Upper lobe of right lung (tissue), 1 donor: ENCODE results near the gene FOXO6. TPM values are rescaled to one million over a fixed set of nuclear protein-coding genes. Genes with fewer than 3 reads are reported as not detected.

Experiments
- ATAC-seq: fragments of 200-7000 bp; cut with Tn5 transposase; one replicate; pipeline ENCODE4 v1.9.1; 2020; ENCODE audit warnings: mild to moderate bottlenecking, moderate library complexity
- DNase-seq: peaks from one replicate; pipeline ENCODE4 v3.0.0-alpha.2; 2020
- H3K27ac ChIP-seq: fragments of 200-600 bp; one replicate; pipeline ENCODE4 v1.8.0; 2022
- H3K27me3 ChIP-seq: fragments of 200-600 bp; one replicate; pipeline ENCODE4 v1.8.0; 2022; ENCODE audit warnings: mild to moderate bottlenecking
- H3K36me3 ChIP-seq: fragments of 200-600 bp; one replicate; pipeline ENCODE4 v1.8.0; 2022
- H3K4me1 ChIP-seq: fragments of 200-600 bp; one replicate; pipeline ENCODE4 v1.8.0; 2022
- H3K4me3 ChIP-seq: fragments of 200-600 bp; one replicate; pipeline ENCODE4 v1.8.0; 2022; ENCODE audit warnings: mild to moderate bottlenecking
- H3K9me3 ChIP-seq: fragments of 200-600 bp; one replicate; pipeline ENCODE4 v1.8.0; 2022
- intact Hi-C: fragments of 100-400 bp; cut with DNase I; formaldehyde crosslinking; loops from one replicate; pipeline ENCODE4 v1.11.0; 2022
- total RNA-seq: library from RNA; stranded (reverse); fragmentation: NEBNext Ultra II Directional; extraction: Animal tissue kit (Norgen Biotek cat#: 25700); gene quantifications from one replicate; pipeline ENCODE4 v1.2.1, GENCODE V29; 2021
- TF ChIP-seq, protein P1 (sequence below): fragments of 200-600 bp; IDR thresholded peaks from one replicate; pipeline ENCODE4 v1.8.0; 2022; ENCODE audit warnings: antibody characterized with exemption
- donor health status: DM: no; HTN: yes; CAD: no; lungs with severe emphysema.

Gene FOXO6
- total RNA-seq, 1 donor from 2014 or later: 0.43 TPM

DNA sequence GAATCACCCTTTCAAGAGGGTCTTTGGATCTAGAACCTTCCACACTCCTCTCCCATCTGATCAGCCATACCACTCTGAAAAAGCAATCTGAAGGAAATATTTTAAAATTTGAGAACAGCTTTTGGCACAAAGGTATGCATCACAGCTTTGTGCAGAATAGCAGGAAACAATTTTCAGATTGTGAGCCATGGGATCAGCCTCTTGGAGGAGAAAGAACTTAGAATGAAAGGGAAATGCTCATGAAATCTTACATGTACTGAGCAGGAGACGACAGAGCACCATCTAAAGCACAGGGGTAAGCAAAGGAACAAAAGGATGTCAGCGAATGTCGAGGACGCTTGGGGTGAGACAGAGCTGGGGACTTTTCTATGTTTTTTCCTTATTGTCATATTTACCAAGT, 68.8 kb downstream of the FOXO6 start:
- Histone ChIP-seq H3K27ac (no peak overlapping the region), H3K9me3 (no peaks in the 10 kb centered on the region), H3K36me3 (no peaks in the 10 kb centered on the region), H3K4me3 (no peak overlapping the region), H3K27me3 (no peaks in the 10 kb centered on the region), H3K4me1 (peaks cover 17% of the 10 kb centered on the region)
- TF ChIP-seq, protein P1, sequence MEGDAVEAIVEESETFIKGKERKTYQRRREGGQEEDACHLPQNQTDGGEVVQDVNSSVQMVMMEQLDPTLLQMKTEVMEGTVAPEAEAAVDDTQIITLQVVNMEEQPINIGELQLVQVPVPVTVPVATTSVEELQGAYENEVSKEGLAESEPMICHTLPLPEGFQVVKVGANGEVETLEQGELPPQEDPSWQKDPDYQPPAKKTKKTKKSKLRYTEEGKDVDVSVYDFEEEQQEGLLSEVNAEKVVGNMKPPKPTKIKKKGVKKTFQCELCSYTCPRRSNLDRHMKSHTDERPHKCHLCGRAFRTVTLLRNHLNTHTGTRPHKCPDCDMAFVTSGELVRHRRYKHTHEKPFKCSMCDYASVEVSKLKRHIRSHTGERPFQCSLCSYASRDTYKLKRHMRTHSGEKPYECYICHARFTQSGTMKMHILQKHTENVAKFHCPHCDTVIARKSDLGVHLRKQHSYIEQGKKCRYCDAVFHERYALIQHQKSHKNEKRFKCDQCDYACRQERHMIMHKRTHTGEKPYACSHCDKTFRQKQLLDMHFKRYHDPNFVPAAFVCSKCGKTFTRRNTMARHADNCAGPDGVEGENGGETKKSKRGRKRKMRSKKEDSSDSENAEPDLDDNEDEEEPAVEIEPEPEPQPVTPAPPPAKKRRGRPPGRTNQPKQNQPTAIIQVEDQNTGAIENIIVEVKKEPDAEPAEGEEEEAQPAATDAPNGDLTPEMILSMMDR: no peak
- no peak for ATAC-seq
- intact Hi-C loops: no loop called here
- DNase-seq: no peak

DNA sequence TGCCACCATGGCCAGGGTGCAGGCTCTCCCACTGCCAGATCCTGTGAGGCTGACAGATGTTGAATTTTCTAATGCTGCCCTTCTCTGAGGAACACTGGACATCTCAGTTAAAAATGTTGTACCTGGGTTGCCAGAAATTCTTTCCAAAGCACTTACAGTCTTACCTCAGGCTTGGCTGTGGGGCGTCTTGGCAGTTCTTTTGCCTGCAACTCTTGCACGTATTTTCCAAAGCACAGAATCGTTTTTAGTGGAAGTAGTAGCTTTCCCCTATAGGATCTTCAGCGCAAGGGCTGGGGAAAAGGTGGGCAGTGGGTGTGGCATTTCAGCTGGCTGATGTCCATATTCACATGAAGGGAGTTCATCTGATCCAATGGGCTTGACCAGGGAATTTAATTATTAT, 69.3 kb downstream of the FOXO6 start:
- Histone ChIP-seq H3K4me3 (no peak overlapping the region), H3K9me3 (no peaks in the 10 kb centered on the region), H3K27ac (no peak overlapping the region), H3K27me3 (no peaks in the 10 kb centered on the region), H3K4me1 (peaks cover 17% of the 10 kb centered on the region), H3K36me3 (no peaks in the 10 kb centered on the region)
- ATAC-seq (no peak), DNase-seq (no peak)
- intact Hi-C loops: no loop called here
- TF ChIP-seq, protein P1: no peak

DNA sequence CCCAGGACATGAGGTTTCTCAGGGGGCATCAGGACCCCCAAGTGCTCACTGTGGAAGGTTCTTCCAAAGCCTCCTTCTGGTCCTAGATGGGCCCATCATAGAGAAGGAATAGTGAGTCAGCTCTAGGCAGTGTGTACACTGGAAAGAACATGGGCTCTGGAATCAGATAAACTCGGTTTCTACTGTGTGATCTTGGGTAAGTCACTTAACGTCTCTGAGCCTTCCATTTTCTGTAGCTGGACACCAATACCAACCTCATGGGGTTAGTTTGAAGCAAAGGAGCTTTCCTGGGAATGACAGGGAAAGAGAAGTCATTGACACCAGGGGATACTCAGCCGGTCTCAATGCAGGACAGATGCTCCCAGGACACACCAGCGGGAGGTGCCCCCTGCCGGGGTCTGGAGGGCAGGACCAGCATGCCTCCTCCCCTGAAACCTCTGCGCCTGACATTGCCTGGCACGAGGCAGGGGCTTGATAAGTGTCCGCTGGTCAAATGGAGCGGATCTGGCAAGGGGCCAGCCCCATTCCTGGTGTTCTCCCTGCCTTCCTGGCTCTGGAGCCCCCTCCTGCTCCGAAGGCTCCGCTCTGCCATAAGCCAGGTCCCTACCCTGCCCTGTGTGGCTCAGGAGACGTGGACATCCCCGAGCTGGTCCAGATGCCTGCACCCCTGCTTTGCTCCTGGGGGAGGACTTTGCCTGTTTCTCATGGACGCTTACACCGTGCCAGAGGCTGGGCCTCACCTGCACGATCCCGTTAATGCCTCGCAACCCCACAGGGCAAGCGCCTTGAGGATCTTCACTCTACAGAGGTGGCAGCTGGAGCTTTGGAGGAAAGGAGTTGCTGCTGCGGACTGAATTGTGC, 70.5 kb downstream of the FOXO6 start:
- H3K4me1 ChIP-seq: peaks cover 17% of the 10 kb centered on the region
- TF ChIP-seq, protein P1: no peak
- H3K27me3 ChIP-seq: peaks cover 3% of the 10 kb centered on the region
- no peaks in the 10 kb centered on the region for H3K36me3 ChIP-seq
- H3K27ac ChIP-seq: no peak overlapping the region
- no peak overlapping the region for H3K4me3 ChIP-seq
- ATAC-seq: no peak
- intact Hi-C loops: no loop called here
- H3K9me3 ChIP-seq: no peaks in the 10 kb centered on the region
- no peak for DNase-seq

Other genes with a start within 250 kb of the FOXO6 start
- 37.2 TPM for gene SCMH1, start 119.1 kb upstream of the FOXO6 start, total RNA-seq
- gene EDN2, start 123.2 kb downstream of the FOXO6 start, total RNA-seq: not detected